Measurements from ENCODE around the gene SPHK1.
A peak's percentile ranks its signal among the peaks of the same experiment; 100 is the strongest.
"Not testable (repeated sequence)": the region's sequence is repeated elsewhere in the genome, so short reads cannot be mapped to it uniquely, and the experiment has no call there.

SPHK1 gene

DNA sequence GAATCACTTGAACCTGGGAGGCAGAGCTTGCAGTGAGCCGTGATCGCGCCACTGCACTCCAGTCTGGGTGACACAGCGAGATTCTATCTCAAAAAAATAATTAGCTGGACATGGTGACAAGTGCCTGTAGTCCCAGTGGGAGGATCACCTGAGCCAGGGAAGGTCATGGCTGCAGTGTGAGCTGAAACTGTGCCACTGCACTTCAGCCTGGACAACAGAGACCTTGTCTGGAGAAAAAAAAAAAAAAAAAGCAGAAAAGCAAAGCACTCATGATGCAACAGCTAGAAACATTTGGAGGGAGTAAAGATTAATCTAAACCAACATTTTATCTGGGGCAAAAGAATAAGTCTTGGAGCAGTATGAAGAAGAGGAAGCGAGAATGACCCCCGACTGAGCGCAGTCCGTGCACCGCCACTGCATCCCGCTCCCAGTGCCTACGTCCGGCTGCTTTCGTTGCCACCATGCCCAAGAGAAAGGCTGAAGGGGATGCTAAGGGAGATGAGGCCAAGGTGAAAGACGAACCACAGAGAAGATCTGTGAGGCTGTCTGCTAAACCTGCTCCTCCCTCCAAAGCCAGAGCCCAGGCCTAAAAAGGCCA lies 38.9 kb upstream of the SPHK1 start:
- no peak overlapping the region for H3K27ac ChIP-seq (ENCODE audit: low read depth, low read length, poor library complexity, severe bottlenecking)
- H3K27me3 ChIP-seq (ENCODE audit: insufficient read depth, low read length) = no peaks in the 10 kb centered on the region
- H2AFZ ChIP-seq (ENCODE audit: low read length) = no peak overlapping the region
- peaks cover 56% of the 10 kb centered on the region for H3K36me3 ChIP-seq (ENCODE audit: insufficient read depth, low read length)
- no peaks in the 10 kb centered on the region for H3F3A ChIP-seq (ENCODE audit: insufficient read depth, low read length)
- no peaks in the 10 kb centered on the region for H4K20me1 ChIP-seq (ENCODE audit: insufficient read depth, low read length)
- H3K9me3 ChIP-seq (ENCODE audit: low read length) = no peaks in the 10 kb centered on the region
- no peak overlapping the region for H3K9ac ChIP-seq (ENCODE audit: low read length)
- no peak overlapping the region for H3K4me3 ChIP-seq (ENCODE audit: low read depth, low read length, poor library complexity, severe bottlenecking)
- H3K9me2 ChIP-seq (ENCODE audit: low read depth, low read length) = no peaks in the 10 kb centered on the region
- H3K4me2 ChIP-seq (ENCODE audit: low read length) = no peak overlapping the region
- H3K4me1 ChIP-seq (ENCODE audit: insufficient read depth, low read length, severe bottlenecking) = no peaks in the 10 kb centered on the region
- H3K79me2 ChIP-seq (ENCODE audit: insufficient read depth, low read length) = no peaks in the 10 kb centered on the region
- no peak for TF ChIP-seq EZH2 (IDR thresholded peaks at IDR 0.05; ENCODE audit: borderline replicate concordance, low read length)
- TF ChIP-seq CTCF (IDR thresholded peaks at IDR 0.05; ENCODE audit: low read length) = no peak

GRCh38 chr17:76346936-76347335 lies 37.5 kb upstream of the SPHK1 start:
- not testable (repeated sequence) for H3K27ac ChIP-seq (ENCODE audit: low read depth, low read length, poor library complexity, severe bottlenecking); H3F3A ChIP-seq (ENCODE audit: insufficient read depth, low read length); H3K27me3 ChIP-seq (ENCODE audit: insufficient read depth, low read length); H3K9me2 ChIP-seq (ENCODE audit: low read depth, low read length); H2AFZ ChIP-seq (ENCODE audit: low read length); H4K20me1 ChIP-seq (ENCODE audit: insufficient read depth, low read length); H3K4me2 ChIP-seq (ENCODE audit: low read length); H3K9ac ChIP-seq (ENCODE audit: low read length); H3K79me2 ChIP-seq (ENCODE audit: insufficient read depth, low read length); H3K4me1 ChIP-seq (ENCODE audit: insufficient read depth, low read length, severe bottlenecking); H3K9me3 ChIP-seq (ENCODE audit: low read length); H3K4me3 ChIP-seq (ENCODE audit: low read depth, low read length, poor library complexity, severe bottlenecking)
- peaks cover 47% of the 10 kb centered on the region for H3K36me3 ChIP-seq (ENCODE audit: insufficient read depth, low read length)

- Histone ChIP-seq H3F3A (ENCODE audit: insufficient read depth, low read length) (no peaks in the 10 kb centered on the region), H2AFZ (ENCODE audit: low read length) (no peak overlapping the region), H3K4me1 (ENCODE audit: insufficient read depth, low read length, severe bottlenecking) (peaks cover 25% of the 10 kb centered on the region), H4K20me1 (ENCODE audit: insufficient read depth, low read length) (no peaks in the 10 kb centered on the region), H3K79me2 (ENCODE audit: insufficient read depth, low read length) (peaks cover 18% of the 10 kb centered on the region), H3K4me3 (ENCODE audit: low read depth, low read length, poor library complexity, severe bottlenecking) (no peak overlapping the region), H3K9ac (ENCODE audit: low read length) (no peak overlapping the region), H3K27me3 (ENCODE audit: insufficient read depth, low read length) (no peaks in the 10 kb centered on the region), H3K36me3 (ENCODE audit: insufficient read depth, low read length) (peaks cover 25% of the 10 kb centered on the region; the same call in 1 of the 2 replicates), H3K9me3 (ENCODE audit: low read length) (no peaks in the 10 kb centered on the region), H3K27ac (ENCODE audit: low read depth, low read length, poor library complexity, severe bottlenecking) (no peak overlapping the region), H3K9me2 (ENCODE audit: low read depth, low read length) (no peaks in the 10 kb centered on the region), H3K4me2 (ENCODE audit: low read length) (no peak overlapping the region)
- TF ChIP-seq CTCF (IDR thresholded peaks at IDR 0.05; ENCODE audit: low read length) (no peak), EZH2 (IDR thresholded peaks at IDR 0.05; ENCODE audit: borderline replicate concordance, low read length) (no peak)
Measured at GRCh38 chr17:76350463-76350862, 33.9 kb upstream of the SPHK1 start.

GRCh38 chr17:76351526-76352071 lies 32.8 kb upstream of the SPHK1 start:
- H3K36me3 ChIP-seq (ENCODE audit: insufficient read depth, low read length) = peaks cover 14% of the 10 kb centered on the region; the same call in 1 of the 2 replicates
- H2AFZ ChIP-seq (ENCODE audit: low read length) = no peak overlapping the region
- peaks cover 18% of the 10 kb centered on the region for H3K79me2 ChIP-seq (ENCODE audit: insufficient read depth, low read length)
- H3F3A ChIP-seq (ENCODE audit: insufficient read depth, low read length) = no peaks in the 10 kb centered on the region
- peak overlapping the region; percentile 84 for H3K4me3 ChIP-seq (ENCODE audit: low read depth, low read length, poor library complexity, severe bottlenecking)
- H3K27me3 ChIP-seq (ENCODE audit: insufficient read depth, low read length) = no peaks in the 10 kb centered on the region
- H3K9ac ChIP-seq (ENCODE audit: low read length) = peak overlapping the region; percentile 1; the same call in 1 of the 2 replicates
- TF ChIP-seq EZH2 (IDR thresholded peaks at IDR 0.05; ENCODE audit: borderline replicate concordance, low read length) (no peak), CTCF (IDR thresholded peaks at IDR 0.05; ENCODE audit: low read length) (no peak)
- no peaks in the 10 kb centered on the region for H4K20me1 ChIP-seq (ENCODE audit: insufficient read depth, low read length)
- H3K4me1 ChIP-seq (ENCODE audit: insufficient read depth, low read length, severe bottlenecking) = peaks cover 29% of the 10 kb centered on the region
- H3K9me2 ChIP-seq (ENCODE audit: low read depth, low read length) = no peaks in the 10 kb centered on the region
- peak overlapping the region; percentile 62; the same call in 1 of the 2 replicates for H3K4me2 ChIP-seq (ENCODE audit: low read length)
- H3K27ac ChIP-seq (ENCODE audit: low read depth, low read length, poor library complexity, severe bottlenecking) = no peak overlapping the region
- H3K9me3 ChIP-seq (ENCODE audit: low read length) = no peaks in the 10 kb centered on the region

Data from OCI-LY1 (cell line).